CD14-positive monocyte (primary cell): Measurements from ENCODE around the gene EXOSC5. TPM values are rescaled to one million over a fixed set of nuclear protein-coding genes. Genes with fewer than 3 reads are reported as not detected.
A peak's percentile ranks its signal among the peaks of the same experiment; 100 is the strongest.

Experiments
- DNase-seq, 3 donors: peaks; one replicate each; pipeline ENCODE4 v3.0.0-alpha.2; 2011 to 2022
- H2AFZ ChIP-seq: 2 replicates; pipeline ENCODE4 v1.6.0; 2012; ENCODE audit warnings: mild to moderate bottlenecking, low read depth, low read length, inconsistent platforms; ENCODE audit not compliant: insufficient read depth, poor library complexity, severe bottlenecking
- H3K27ac ChIP-seq, 2 donors: 1 replicate in 1 of 2; 2 replicates in 1 of 2; pipeline ENCODE4 v1.5.1; 2012 to 2013; ENCODE audit warnings: low read length in 2 of 2, control low read depth in 1 of 2, inconsistent platforms in 1 of 2, low read depth in 1 of 2, mild to moderate bottlenecking in 1 of 2
- H3K27me3 ChIP-seq, 2 donors: one replicate each; pipeline versions ENCODE4 v1.6.0 to v1.6.1; 2011 to 2013; ENCODE audit warnings: low read length in 2 of 2; ENCODE audit not compliant: control insufficient read depth in 2 of 2, insufficient read depth in 2 of 2
- H3K36me3 ChIP-seq, 2 donors: replicated peaks in 1 of 2; 1 replicate in 1 of 2; 2 replicates in 1 of 2; pipeline versions ENCODE4 v1.5.1 to v1.6.1; 2012 to 2013; ENCODE audit warnings: low read length in 2 of 2, control low read depth in 1 of 2, inconsistent platforms in 1 of 2, mild to moderate bottlenecking in 1 of 2; ENCODE audit not compliant: insufficient read depth in 2 of 2, control insufficient read depth in 1 of 2
- H3K4me1 ChIP-seq, 2 donors: 1 replicate in 1 of 2; 2 replicates in 1 of 2; pipeline versions ENCODE4 v1.5.1 to v1.6.1; 2012 to 2013; ENCODE audit warnings: low read length in 2 of 2, control low read depth in 1 of 2, inconsistent platforms in 1 of 2, mild to moderate bottlenecking in 1 of 2, moderate library complexity in 1 of 2; ENCODE audit not compliant: insufficient read depth in 2 of 2, control insufficient read depth in 1 of 2
- H3K4me2 ChIP-seq: replicated peaks from 2 replicates; pipeline ENCODE3; 2012; ENCODE audit warnings: low read length, moderate library complexity, mild to moderate bottlenecking; ENCODE audit not compliant: poor library complexity, severe bottlenecking; ENCODE audit errors: extremely low read depth
- H3K4me3 ChIP-seq, 3 experiments: fragments of 200-600 bp in 1 of 3; sonication (generic) in 1 of 3; replicated peaks in 1 of 3; 1 replicate in 2 of 3; 2 replicates in 1 of 3; pipeline ENCODE4 v1.5.1; 2011 to 2013; ENCODE audit warnings: low read length in 3 of 3, mild to moderate bottlenecking in 3 of 3, control low read depth in 2 of 3, low read depth in 2 of 3, inconsistent platforms in 1 of 3, moderate library complexity in 1 of 3
- H3K79me2 ChIP-seq: 2 replicates; pipeline ENCODE4 v1.6.0; 2012; ENCODE audit warnings: mild to moderate bottlenecking, control low read depth, inconsistent platforms, low read length, moderate library complexity; ENCODE audit not compliant: insufficient read depth
- H3K9ac ChIP-seq: 2 replicates; pipeline ENCODE4 v1.6.0; 2017; ENCODE audit warnings: low read length, mild to moderate bottlenecking; ENCODE audit not compliant: insufficient read depth, poor library complexity, severe bottlenecking
- H3K9me3 ChIP-seq, 2 donors: replicated peaks in 1 of 2; 1 replicate in 1 of 2; 2 replicates in 1 of 2; pipeline versions ENCODE4 v1.5.1 to v1.6.1; 2012 to 2013; ENCODE audit warnings: low read length in 2 of 2, control low read depth in 1 of 2; ENCODE audit not compliant: control insufficient read depth in 1 of 2, insufficient read depth in 1 of 2
- H4K20me1 ChIP-seq: 2 replicates; pipeline ENCODE4 v1.6.0; 2012; ENCODE audit warnings: mild to moderate bottlenecking, low read length, control low read depth, moderate library complexity; ENCODE audit not compliant: insufficient read depth
- H3K27ac Mint-ChIP-seq, 7 donors: one replicate each; pipeline ENCODE4 v1.8.0; 2020; ENCODE audit warnings: mild to moderate bottlenecking in 7 of 7, mixed read lengths in 7 of 7, moderate library complexity in 6 of 7, inconsistent platforms in 2 of 7
- H3K27me3 Mint-ChIP-seq, 3 donors: one replicate each; pipeline ENCODE4 v1.8.0; 2021 to 2022; ENCODE audit warnings: low read depth in 3 of 3, mild to moderate bottlenecking in 3 of 3, mixed read lengths in 3 of 3, moderate library complexity in 3 of 3, inconsistent platforms in 1 of 3
- H3K36me3 Mint-ChIP-seq, 2 donors: one replicate each; pipeline ENCODE4 v1.8.0; 2020; ENCODE audit warnings: mixed read lengths in 2 of 2, inconsistent platforms in 1 of 2, mild to moderate bottlenecking in 1 of 2
- H3K4me1 Mint-ChIP-seq: one replicate; pipeline ENCODE4 v1.8.0; 2020; ENCODE audit warnings: mild to moderate bottlenecking, mixed read lengths
- H3K4me3 Mint-ChIP-seq, 2 donors: one replicate each; pipeline ENCODE4 v1.8.0; 2020; ENCODE audit warnings: mild to moderate bottlenecking in 2 of 2, mixed read lengths in 2 of 2, moderate library complexity in 1 of 2
- H3K9me3 Mint-ChIP-seq, 7 donors: one replicate each; pipeline ENCODE4 v1.8.0; 2020 to 2022; ENCODE audit warnings: mixed read lengths in 7 of 7, mild to moderate bottlenecking in 6 of 7, moderate library complexity in 6 of 7, inconsistent platforms in 2 of 7
- CTCF ChIP-seq: fragments of 200-600 bp; IDR thresholded peaks from one replicate; pipeline ENCODE4 v1.8.0; 2022; ENCODE audit warnings: antibody characterized with exemption, mild to moderate bottlenecking
- WGBS: methylation state at CpG from one replicate; pipeline ENCODE4 v1.1.5; 2013; ENCODE audit warnings: missing lambda C conversion rate; ENCODE audit not compliant: insufficient coverage; 5-methylcytosine and 5-hydroxymethylcytosine counted together
- intact Hi-C, 2 donors: fragments of 100-400 bp; cut with micrococcal nuclease; formaldehyde crosslinking; loops; one replicate each; pipeline versions ENCODE4 v1.15.0 to v1.15.1; 2023
- polyA plus RNA-seq, 3 donors: library from polyadenylated mRNA; depleted of rRNA in 1 of 3; unstranded in 2 of 3; stranded (reverse) in 1 of 3; fragments of 300-500 nt in 2 of 3; fragments of >200 nt in 1 of 3; fragmentation: Illumina TruSeq in 2 of 3; gene quantifications; 1 replicate in 2 of 3; 2 replicates in 1 of 3; pipeline ENCODE4 v1.2.3, GENCODE V29; 2012 to 2021

Gene EXOSC5
- polyA plus RNA-seq, 3 donors, result 24.0 to 58.7 (median 40.5) TPM

GRCh38 chr19:41405776-41406175 lies 8.6 kb upstream of the EXOSC5 start:
- Histone ChIP-seq H3K9ac (no peak overlapping the region), H3K9me3 (no peaks in the 10 kb centered on the region), H3K79me2 (peaks cover 70% of the 10 kb centered on the region), H3K4me1 (peaks cover 57 to 60% of the 10 kb centered on the region in 2 donors), H3K4me2 (peak overlapping the region; percentile 49), H3K4me3 (peak overlapping the region in 1 of 3 experiments; percentile 35), H3K36me3 (peaks cover 13 to 29% of the 10 kb centered on the region in 2 donors), H3K27ac (peak overlapping the region; percentile 4 to 94), H2AFZ (no peak overlapping the region), H4K20me1 (peaks cover 7% of the 10 kb centered on the region), H3K27me3 (no peaks in the 10 kb centered on the region)
- Mint-ChIP-seq H3K4me3 (peak overlapping the region in 1 of 2 donors; percentile 46), H3K36me3 (peaks cover 30 to 39% of the 10 kb centered on the region in 2 donors), H3K4me1 (peaks cover 64% of the 10 kb centered on the region), H3K27me3 (peaks cover 0 to 2% (median 0%) of the 10 kb centered on the region in 3 donors), H3K9me3 (peaks cover 0 to 3% (median 0%) of the 10 kb centered on the region in 7 donors), H3K27ac (peak overlapping the region in 4 of 7 donors; percentile 58 to 99 (median 66))
- no peak for DNase-seq
- WGBS, result 100% methylated on average over 1 of the region's 6 CpGs
- intact Hi-C loops, result no loop called here
- TF ChIP-seq CTCF, result no peak

GRCh38 chr19:41403181-41403970 lies 6.2 kb upstream of the EXOSC5 start:
- peaks cover 54% of the 10 kb centered on the region for H3K4me1 Mint-ChIP-seq
- no peaks in the 10 kb centered on the region for H3K27me3 Mint-ChIP-seq
- Histone ChIP-seq H3K9me3 (no peaks in the 10 kb centered on the region), H3K36me3 (peaks cover 11 to 26% of the 10 kb centered on the region in 2 donors), H3K4me3 (no peak overlapping the region), H3K4me2 (no peak overlapping the region), H2AFZ (no peak overlapping the region), H3K27me3 (no peaks in the 10 kb centered on the region), H3K79me2 (peaks cover 78% of the 10 kb centered on the region), H4K20me1 (peaks cover 7% of the 10 kb centered on the region), H3K9ac (no peak overlapping the region), H3K27ac (no peak overlapping the region), H3K4me1 (peaks cover 43 to 44% of the 10 kb centered on the region in 2 donors)
- no peaks in the 10 kb centered on the region for H3K9me3 Mint-ChIP-seq
- WGBS, result 94% methylated on average over 7 of the region's 12 CpGs
- no peak for TF ChIP-seq CTCF
- DNase-seq, result no peak
- H3K27ac Mint-ChIP-seq, result peak overlapping the region in 1 of 7 donors; percentile 37
- no peak overlapping the region for H3K4me3 Mint-ChIP-seq
- intact Hi-C loops, result no loop called here
- H3K36me3 Mint-ChIP-seq, result peaks cover 20 to 41% of the 10 kb centered on the region in 2 donors
